Activated T-cell treated with anti-CD3 and anti-CD28 coated beads, Interleukin-2, amount 50 U/mL, for 1 hour (primary cell): Measurements from ENCODE around the gene CDC42SE1.

Experiments used
- DNase-seq: peaks from one replicate; pipeline ENCODE4 v3.0.0-alpha.2; 2020

Gene CDC42SE1

GRCh38 chr1:151008244-151009205 is 50.9 kb downstream of the CDC42SE1 start, which contains the start of gene PRUNE1:
TSS of gene PRUNE1 (plus strand) at chr1:151008449. CDS start at chr1:151008633, 184 bp downstream.
- DNase-seq, result peak; percentile 98

- no peak for DNase-seq
Observed at GRCh38 chr1:151007853-151008243, 51.6 kb downstream of the CDC42SE1 start.

DNA sequence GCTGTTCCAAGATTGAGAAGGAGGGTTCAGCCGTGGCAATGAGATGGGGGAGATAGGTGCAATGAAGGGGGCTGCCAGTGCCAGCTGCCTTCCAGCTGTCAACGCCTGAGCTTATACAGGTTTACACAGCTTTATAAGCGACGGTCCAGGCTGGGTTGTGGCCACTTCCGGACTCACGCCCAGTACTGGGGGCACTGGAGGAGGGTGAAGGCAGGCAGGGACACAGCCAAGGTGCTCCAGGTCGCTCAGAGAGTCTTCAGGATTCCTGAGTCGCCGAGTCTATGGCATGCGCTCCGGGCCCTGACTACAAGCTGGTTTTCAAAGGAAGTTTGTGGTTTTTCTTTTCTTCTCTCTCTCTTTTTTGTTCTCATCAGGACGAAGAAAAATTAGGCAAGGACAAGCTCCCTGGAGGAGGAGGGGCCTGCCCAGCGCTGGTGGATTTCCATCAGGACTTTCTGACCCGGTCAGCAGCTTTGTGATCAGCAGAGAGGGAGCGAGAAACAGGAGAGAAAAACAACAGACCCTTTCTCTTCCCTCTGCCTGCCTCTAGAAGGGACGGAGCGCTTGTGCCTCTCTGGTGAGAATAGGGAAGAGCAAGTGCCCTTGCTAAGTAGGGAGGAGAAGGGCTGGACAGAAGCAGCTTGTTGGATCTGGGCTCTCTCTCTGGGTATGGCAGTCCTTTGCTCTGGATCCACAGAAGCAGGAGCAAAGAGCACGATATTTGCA is 52.9 kb downstream of the CDC42SE1 start, which contains the start of gene MINDY1:
Gene MINDY1 (minus strand): TSS at position 576 of the 726 bp plus-strand sequence. CDS start 4,285 bp downstream, outside the sequence.
- no peak for DNase-seq

DNA sequence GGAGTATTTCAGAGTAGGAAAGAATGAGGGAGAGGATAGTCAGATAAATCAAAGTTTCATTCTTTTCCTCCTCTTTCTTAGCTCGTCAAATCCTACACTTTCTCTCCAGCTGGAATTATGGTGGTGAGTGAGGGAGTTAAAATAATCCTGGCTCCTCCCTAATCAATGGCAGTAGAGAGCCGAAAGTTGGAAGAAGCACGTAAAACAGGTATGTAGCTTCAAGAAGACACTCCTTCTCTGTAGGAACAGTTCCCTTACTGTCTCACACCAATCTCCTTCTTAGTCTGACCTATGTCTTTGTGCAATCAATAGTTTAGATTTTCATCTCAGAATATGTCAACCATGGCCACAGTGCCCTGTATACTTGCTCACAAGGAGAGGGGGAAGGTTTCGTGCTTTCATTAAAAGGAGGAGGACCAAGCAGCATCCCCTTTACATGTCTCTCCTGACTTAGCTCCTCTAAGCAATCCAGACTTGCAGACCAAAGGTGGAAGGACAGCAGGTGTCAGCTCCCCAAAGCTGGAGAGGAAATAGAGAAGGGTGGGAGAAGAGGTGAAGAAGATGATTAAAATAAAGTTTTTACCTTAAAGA is 53.6 kb downstream of the CDC42SE1 start:
- DNase-seq, result no peak

DNA sequence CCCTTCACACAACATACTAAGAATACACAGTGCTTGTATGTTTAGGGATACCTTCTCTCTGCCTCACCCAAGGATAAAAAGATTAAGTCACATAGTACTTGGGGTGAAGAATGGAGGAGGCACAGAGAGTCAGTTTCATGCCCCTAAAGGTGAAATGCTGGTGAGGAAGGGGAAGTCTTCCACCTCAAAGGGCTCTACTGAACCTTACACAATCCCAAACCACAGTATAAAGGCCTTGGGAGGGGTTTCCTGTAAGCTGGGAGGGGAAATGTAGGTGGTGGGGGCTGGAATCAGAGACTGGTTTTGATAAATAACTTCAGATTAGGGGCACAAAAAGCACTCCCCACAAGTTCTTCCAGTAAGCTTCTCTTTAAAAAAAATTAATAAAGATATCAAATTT is 56.2 kb downstream of the CDC42SE1 start:
- no peak for DNase-seq

DNA sequence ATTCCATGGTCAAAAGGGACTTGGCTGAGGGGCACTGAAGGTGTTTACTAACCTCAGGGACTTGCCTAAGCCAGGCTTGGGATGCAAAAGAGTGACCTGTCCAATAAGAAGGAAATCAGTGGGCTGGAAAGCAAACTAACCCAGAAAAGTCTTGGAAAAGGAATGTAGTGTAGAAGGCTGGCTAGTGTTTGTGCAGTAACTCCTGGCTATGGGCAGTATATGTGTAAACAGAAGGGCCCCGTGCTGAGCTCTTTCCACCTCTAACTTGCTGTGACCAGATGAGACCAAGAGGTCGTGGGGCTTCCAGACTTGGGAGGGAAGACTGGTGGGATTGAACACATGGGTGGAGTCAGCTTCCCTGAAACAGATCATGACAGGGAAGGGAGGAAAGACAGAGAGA is 56.8 kb downstream of the CDC42SE1 start:
- DNase-seq, result no peak

- no peak for DNase-seq
Observed at GRCh38 chr1:151002051-151002450, 57.4 kb downstream of the CDC42SE1 start.

DNA sequence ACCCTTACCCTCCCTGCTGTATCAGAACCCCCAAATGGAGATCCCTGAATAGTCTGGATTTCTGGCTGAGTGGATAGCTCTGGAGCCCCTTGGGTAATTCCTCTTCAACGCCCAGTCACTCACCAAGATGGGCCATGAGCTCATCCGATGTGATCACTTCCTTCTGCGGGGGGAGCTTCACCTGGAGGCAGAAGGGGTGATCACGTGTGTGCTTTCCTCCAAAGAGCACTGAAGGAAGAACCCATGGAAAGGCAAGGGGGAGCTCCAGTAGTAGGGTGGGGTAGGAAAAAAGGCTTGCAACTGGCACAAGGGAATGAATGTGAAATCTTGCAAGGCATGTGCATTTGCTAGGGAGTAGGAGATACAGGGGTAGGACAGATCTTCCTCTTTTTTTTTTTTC is 57.8 kb downstream of the CDC42SE1 start:
- no peak for DNase-seq
